ENCODE measurements around the gene OR5AU1.

Gene OR5AU1

GRCh38 chr14:21106176-21106497 is 49.7 kb downstream of the OR5AU1 start:
- no peak for DNase-seq

GRCh38 chr14:21105095-21105494 is 50.8 kb downstream of the OR5AU1 start:
- DNase-seq = no peak
